RWPE1 (cell line): ENCODE results near the gene DBP.

Experiments used
- CTCF ChIA-PET: fragments of 350-600 bp; sonication (Branson Sonifier 250); formaldehyde crosslinking; extraction: SDS; loops from one replicate; lab custom pipeline; 2021; lab: Yijun Ruan, JAX
- POLR2A ChIA-PET: fragments of 400-600 bp; formaldehyde crosslinking; extraction: SDS; loops from one replicate; lab custom pipeline; 2020; ENCODE audit warnings: antibody characterized with exemption; ENCODE audit not compliant: low non-redundant PET; lab: Yijun Ruan, JAX
- DNase-seq: peaks from one replicate; pipeline ENCODE4 v3.0.0; 2012; ENCODE audit warnings: low spot score
- H3K27ac ChIP-seq: fragments of 450-650 bp; 2 replicates; pipeline ENCODE4 v1.5.1; 2017
- TF ChIP-seq, protein P1 (sequence below): fragments of 450-650 bp; conservative IDR thresholded peaks from 2 replicates; pipeline ENCODE4 v1.5.1; 2017; ENCODE audit warnings: low read depth, mild to moderate bottlenecking

The DBP gene

DNA sequence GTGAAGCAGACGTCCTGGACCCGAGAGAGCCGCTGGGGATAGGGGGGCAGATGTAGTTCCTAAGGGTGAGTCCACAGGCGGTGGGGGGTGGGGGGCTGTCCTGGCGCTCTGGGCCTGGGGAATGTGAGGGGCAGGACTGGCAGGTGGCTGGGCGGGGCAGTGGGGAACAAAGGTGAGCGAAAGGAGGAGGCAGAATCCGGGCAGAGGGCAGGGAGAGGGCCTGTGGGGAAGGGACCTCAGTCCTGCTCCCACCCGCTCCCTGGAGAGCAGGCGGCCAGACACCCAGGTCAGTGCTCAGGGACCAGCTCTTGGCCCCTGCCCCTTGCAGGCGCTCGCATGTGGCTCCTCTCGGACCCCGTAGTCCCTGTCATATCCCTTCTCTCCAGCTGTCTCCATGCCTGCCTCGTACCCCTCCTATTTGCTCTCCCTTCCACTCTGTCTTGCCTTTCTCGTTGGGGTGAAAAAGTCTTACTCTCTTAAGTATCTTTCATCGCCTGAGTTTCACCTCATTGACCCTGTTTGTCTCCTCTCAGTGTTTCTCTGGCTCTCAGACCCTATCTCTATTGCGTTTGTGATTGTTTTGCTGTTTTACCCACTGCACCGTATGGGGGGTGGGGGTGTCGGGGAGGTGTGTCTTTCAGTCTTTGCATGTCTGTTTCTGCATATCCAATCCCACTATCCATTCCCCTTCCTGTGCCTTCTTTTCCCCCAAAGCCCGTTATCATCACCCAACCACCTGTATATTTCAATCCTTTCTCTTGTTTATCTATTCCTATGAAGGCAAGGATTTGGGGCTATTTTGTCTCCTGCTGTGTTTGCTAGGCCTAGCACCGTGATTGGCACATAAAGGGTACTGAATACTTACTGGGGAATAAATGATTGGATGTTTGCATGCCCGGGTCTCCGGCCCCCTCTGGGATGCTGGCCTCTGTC lies 12.1 kb downstream of the DBP start:
- DNase-seq = no peak
- ChIA-PET CTCF (no interaction called here), POLR2A (no interaction called here)
- H3K27ac ChIP-seq = peak overlapping the region; percentile 99
- TF ChIP-seq, protein P1, sequence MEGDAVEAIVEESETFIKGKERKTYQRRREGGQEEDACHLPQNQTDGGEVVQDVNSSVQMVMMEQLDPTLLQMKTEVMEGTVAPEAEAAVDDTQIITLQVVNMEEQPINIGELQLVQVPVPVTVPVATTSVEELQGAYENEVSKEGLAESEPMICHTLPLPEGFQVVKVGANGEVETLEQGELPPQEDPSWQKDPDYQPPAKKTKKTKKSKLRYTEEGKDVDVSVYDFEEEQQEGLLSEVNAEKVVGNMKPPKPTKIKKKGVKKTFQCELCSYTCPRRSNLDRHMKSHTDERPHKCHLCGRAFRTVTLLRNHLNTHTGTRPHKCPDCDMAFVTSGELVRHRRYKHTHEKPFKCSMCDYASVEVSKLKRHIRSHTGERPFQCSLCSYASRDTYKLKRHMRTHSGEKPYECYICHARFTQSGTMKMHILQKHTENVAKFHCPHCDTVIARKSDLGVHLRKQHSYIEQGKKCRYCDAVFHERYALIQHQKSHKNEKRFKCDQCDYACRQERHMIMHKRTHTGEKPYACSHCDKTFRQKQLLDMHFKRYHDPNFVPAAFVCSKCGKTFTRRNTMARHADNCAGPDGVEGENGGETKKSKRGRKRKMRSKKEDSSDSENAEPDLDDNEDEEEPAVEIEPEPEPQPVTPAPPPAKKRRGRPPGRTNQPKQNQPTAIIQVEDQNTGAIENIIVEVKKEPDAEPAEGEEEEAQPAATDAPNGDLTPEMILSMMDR = no peak

DNA sequence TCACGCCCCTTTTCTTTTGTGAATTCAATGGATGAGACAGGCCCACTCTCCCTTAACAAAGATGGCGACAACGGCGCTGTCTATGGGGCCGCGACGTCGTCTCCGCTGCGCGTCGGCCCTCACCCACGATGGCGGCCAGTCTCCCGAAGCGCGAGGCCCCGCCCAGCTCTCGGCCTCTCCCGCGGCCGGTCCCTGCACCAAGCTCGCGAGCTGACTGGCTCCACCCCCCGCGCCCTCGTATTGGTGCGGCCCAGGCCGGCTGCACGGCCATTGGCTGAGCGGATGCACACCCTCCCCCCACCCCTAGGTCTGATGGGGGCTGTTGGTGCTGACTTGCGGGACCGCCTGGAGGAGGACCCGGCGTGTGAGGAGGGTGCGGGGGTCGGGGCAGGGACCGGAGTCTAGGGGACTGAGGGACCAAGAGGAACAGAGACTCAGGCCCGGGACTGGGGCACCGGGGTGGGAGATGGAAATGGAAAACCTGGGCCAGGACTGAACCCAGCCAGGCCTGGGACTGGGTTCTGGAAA lies 13.0 kb downstream of the DBP start:
- peak overlapping the region; percentile 99 for H3K27ac ChIP-seq
- TF ChIP-seq, protein P1 = no peak
- CTCF ChIA-PET = no interaction called here
- peak; percentile 92 for DNase-seq
- POLR2A ChIA-PET = no interaction called here

DNA sequence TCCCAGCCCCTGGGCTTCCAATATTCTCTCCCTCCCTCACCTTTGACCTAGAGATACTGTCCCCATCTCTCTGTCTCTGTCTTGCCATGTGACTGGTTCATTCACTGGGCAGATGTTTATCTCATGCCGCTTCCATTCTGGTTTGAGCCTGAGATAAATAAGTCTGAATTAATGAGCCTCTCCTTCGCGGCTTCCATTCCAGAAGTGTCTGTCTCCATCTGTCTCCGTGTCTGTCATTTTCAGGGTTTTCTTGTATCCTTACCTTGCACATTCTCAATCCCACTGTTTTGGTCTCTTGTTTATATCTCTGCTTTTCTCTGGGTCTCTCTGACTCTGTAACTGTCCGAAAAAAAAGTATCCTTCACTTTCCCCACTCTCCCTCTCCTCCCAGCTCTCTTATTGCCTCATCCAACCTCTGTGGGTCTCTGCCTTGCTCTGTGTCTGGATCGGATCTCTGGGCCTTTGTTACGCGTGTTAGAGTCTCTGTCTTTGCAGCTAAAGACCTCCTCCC lies 13.6 kb downstream of the DBP start:
- POLR2A ChIA-PET = no interaction called here
- TF ChIP-seq, protein P1 = no peak
- CTCF ChIA-PET = no interaction called here
- peak overlapping the region; percentile 99 for H3K27ac ChIP-seq
- no peak for DNase-seq

DNA sequence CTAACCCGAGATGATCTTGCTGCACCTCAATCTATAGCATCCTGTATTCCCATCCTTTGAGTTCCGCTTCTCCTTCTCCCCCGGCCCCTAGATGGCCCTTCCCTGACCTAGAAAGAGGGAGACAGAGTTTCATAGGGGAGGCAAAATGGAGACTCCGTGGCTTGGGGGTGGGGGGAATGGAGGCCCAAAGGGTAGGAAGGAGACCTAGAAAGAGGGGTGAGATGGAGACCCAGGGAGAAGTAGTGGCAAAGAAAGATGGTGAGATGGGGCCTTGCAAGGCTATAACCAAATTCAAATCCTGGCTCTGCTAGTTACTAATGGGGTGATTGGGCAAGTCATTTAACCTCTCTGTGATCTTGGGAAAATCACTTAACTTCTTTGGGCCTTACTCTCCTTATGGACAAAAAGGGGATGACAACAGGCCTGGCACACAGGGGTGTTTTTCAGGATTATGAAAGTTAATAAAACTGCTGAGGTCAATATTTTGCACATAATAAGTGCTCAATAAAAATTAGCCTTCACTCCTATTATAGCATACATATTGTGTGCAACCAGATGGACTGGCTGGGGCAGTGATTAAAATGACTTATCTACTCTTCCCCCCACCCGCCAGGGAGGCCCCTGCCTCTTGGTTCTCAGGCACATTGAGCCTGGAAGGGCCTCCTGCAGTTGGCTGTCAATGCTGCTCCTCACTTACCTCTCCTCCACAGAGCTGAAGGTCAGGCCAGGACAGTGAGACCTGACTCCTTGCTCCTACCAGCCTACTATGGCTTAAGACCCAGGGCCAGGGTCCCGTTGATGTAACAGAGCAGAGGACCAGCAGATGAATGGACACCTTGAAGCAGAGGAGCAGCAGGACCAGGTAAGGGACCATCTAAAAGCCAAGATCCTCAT lies 17.2 kb downstream of the DBP start:
- peak overlapping the region; percentile 92 for H3K27ac ChIP-seq
- POLR2A ChIA-PET = interaction anchor here (1.2 to 1.3 kb wide), 3 partner anchors 8 to 14 kb away, joined by 3 to 7 read pairs (median 4); no protein-coding TSS in a partner anchor
- CTCF ChIA-PET = no interaction called here
- TF ChIP-seq, protein P1 = no peak
- no peak for DNase-seq

DNA sequence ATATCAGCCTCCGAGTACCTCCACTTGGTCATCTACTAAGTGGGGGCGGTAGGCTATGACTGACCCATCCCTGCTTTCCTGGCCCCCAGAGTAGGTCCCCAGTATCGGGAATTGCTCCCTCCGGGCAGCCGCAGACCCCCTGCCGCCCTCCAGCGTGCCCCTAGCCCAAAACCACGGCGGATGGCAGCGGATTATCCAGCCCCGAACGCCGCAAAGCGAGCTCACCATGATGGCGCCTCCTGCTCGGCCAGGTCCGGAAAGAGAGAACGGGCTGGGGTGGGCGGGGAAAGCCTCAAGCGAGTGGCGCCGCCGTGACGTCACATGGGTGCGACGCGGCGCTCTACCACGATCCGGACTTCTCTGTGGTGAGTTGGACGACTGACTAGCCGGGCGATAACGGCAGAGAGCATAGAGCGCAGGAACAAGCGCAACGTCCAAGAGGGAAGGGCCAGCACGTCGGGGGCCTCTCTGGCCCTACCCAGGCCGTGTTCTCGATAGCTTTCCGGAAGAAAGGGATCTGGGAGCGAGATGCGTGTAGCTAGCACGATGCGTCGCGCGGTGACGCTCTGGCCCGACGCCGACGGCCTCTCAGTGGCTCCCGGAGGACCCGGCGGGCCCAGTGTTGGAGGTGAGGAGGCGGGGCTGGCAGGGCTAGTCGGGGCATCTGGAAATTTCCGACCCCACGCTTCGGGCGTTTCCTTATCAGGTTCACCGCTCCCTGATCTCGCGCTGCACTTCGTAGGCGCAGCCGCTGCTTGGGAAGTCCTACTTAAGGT lies 18.1 kb downstream of the DBP start, which contains the start of the genes RPL18 and SPHK2:
Gene RPL18 (minus strand): TSS at position 263 of the 776 bp plus-strand sequence. CDS start 35 bp downstream, at position 228.
Gene SPHK2 (plus strand): TSS at position 591 of the 776 bp plus-strand sequence. CDS start 1,009 bp downstream, outside the sequence.
- peak; percentile 97 for DNase-seq
- TF ChIP-seq, protein P1 = no peak
- CTCF ChIA-PET = interaction anchor here (0.6 kb wide), 1 partner anchor 151 kb away, joined by 3 read pairs; no protein-coding TSS in a partner anchor
- POLR2A ChIA-PET = interaction anchor here (0.6 to 1.3 kb wide), 8 partner anchors 9 to 241 kb away, joined by 3 to 7 read pairs (median 3); no protein-coding TSS in a partner anchor
- peak within 1 kb of the TSS; percentile 92 for H3K27ac ChIP-seq
